ENCODE data around the gene KRT74. TPM values are rescaled to one million over a fixed set of nuclear protein-coding genes. Genes with fewer than 3 reads are reported as not detected.

KRT74 gene
- total RNA-seq (not detected), polyA plus RNA-seq (not detected)

DNA sequence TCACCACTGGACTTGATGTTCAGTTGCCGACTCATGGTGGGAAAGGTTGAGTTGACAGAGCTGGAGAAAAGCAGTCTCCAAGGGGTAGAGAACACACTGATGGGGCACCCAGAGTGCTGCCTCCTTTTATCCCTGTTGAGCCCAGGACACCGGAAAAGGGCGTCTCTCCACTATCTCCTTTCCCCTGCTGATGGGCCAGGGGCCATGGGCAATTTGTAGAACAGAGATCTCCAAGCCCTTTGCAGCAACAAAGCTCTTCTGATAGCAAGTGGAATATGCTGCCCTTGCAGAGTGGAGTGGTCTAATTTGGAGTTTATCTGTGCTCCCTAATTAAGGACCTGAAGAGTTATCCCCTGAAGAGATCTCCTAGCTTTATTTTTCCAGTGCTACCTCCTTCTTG is at the start of gene KRT74:
TSS of gene KRT74 (minus strand) at position 101 of the 400 bp plus-strand sequence. CDS start at position 35, 66 bp downstream.
- peak within 1 kb of the TSS in 1 of 7 donors; percentile 12 for H3K27ac Mint-ChIP-seq
- no peak within 1 kb of the TSS for H3K4me3 Mint-ChIP-seq
- no peaks in the 10 kb centered on the region for H3K27me3 ChIP-seq (ENCODE audit: insufficient read depth, low read length)
- ChIA-PET CTCF (ENCODE audit: partially characterized antibody) (interaction anchor here (1.3 to 17.5 kb wide), 2 partner anchors 8 to 306 kb away, joined by 3 to 317 read pairs; no protein-coding TSS in a partner anchor), POLR2A (ENCODE audit: partially characterized antibody) (no interaction called here)
- H3K36me3 ChIP-seq (ENCODE audit: insufficient read depth, low read length), result no peaks in the 10 kb centered on the region
- DNase-seq, result no peak
- no peak within 1 kb of the TSS for H3K4me3 ChIP-seq (ENCODE audit: low read length in 2 of 2)
- H3K4me1 Mint-ChIP-seq, result no peaks in the 10 kb centered on the region
- intact Hi-C loops (cut with micrococcal nuclease), result no loop called here
- peaks cover 6 to 18% of the 10 kb centered on the region in 2 donors for H3K27me3 Mint-ChIP-seq
- no peaks in the 10 kb centered on the region for H3K9me3 ChIP-seq (ENCODE audit: control insufficient read depth in 1 of 2, low read length in 2 of 2)
- H3K27ac ChIP-seq (ENCODE audit: low read depth, low read length), result no peak within 1 kb of the TSS
- no peaks in the 10 kb centered on the region for H3K9me3 Mint-ChIP-seq
- no peaks in the 10 kb centered on the region for H3K4me1 ChIP-seq (ENCODE audit: insufficient read depth, low read length)
- no peaks in the 10 kb centered on the region for H3K36me3 Mint-ChIP-seq

DNA sequence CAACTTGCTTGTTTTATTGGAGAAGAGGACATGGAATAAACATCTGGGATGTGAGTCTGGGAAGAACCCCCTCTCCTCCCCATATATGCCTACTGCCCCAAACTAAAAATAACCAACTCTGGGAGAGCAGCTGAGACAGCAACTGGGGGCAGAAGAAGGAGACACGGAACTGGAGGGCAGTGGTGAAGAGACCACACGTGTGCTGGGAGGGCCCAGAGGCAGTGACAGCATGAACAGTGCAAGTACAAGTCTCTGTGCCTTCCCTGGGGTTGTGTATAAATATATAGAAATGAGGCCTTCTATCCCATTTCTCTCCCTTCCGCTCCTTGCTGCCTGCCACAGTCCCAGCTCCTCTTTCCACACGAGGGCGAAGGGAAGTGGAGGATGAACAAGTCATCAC is 48.7 kb upstream of the KRT74 start:
- H3K36me3 Mint-ChIP-seq, result no peaks in the 10 kb centered on the region
- Histone ChIP-seq H3K9me3 (ENCODE audit: control insufficient read depth in 1 of 2, low read length in 2 of 2) (no peaks in the 10 kb centered on the region), H3K4me3 (ENCODE audit: low read length in 2 of 2) (no peak overlapping the region), H3K27me3 (ENCODE audit: insufficient read depth, low read length) (no peaks in the 10 kb centered on the region), H3K27ac (ENCODE audit: low read depth, low read length) (no peak overlapping the region), H3K4me1 (ENCODE audit: insufficient read depth, low read length) (no peaks in the 10 kb centered on the region), H3K36me3 (ENCODE audit: insufficient read depth, low read length) (no peaks in the 10 kb centered on the region)
- POLR2A ChIA-PET (ENCODE audit: partially characterized antibody), result interaction anchor here (0.8 kb wide), 1 partner anchor 10 kb away, joined by 3 read pairs; no protein-coding TSS in a partner anchor
- no peak overlapping the region for H3K27ac Mint-ChIP-seq
- H3K9me3 Mint-ChIP-seq, result peaks cover 0 to 7% (median 1%) of the 10 kb centered on the region in 8 donors
- CTCF ChIA-PET (ENCODE audit: partially characterized antibody), result no interaction called here
- peaks cover 0 to 16% (median 6%) of the 10 kb centered on the region in 4 donors for H3K4me1 Mint-ChIP-seq
- no peak overlapping the region for H3K4me3 Mint-ChIP-seq
- no peak for DNase-seq
- peaks cover 2 to 4% of the 10 kb centered on the region in 2 donors for H3K27me3 Mint-ChIP-seq
- intact Hi-C loops (cut with micrococcal nuclease), result no loop called here

DNA sequence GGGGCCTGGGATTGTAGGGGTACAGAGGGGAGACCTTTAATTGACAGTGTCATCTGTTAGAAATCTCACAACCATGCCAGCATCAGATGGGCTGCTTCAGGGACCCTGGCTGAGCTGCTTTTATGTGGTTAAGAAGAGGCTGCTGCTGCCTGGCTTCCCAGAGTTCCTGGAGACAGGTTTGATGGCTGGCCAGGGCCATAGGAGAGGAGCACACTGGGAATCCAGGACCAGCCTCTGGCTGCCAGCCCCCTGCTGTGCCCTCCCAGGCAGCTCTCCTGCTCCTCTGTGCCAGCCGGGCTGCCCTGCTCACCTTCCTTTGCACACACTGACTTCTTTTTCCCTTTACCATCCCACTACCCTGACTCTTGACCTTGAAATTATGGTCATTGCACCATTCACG is 45.2 kb upstream of the KRT74 start:
- Mint-ChIP-seq H3K36me3 (no peaks in the 10 kb centered on the region), H3K4me3 (no peak overlapping the region), H3K27ac (no peak overlapping the region), H3K9me3 (peaks cover 0 to 7% (median 1%) of the 10 kb centered on the region in 8 donors), H3K27me3 (peaks cover 3 to 8% of the 10 kb centered on the region in 2 donors), H3K4me1 (peaks cover 7 to 39% (median 23%) of the 10 kb centered on the region in 4 donors)
- Histone ChIP-seq H3K36me3 (ENCODE audit: insufficient read depth, low read length) (no peaks in the 10 kb centered on the region), H3K27ac (ENCODE audit: low read depth, low read length) (no peak overlapping the region), H3K27me3 (ENCODE audit: insufficient read depth, low read length) (no peaks in the 10 kb centered on the region), H3K4me3 (ENCODE audit: low read length in 2 of 2) (no peak overlapping the region), H3K4me1 (ENCODE audit: insufficient read depth, low read length) (peaks cover 26% of the 10 kb centered on the region), H3K9me3 (ENCODE audit: control insufficient read depth in 1 of 2, low read length in 2 of 2) (no peaks in the 10 kb centered on the region)
- CTCF ChIA-PET (ENCODE audit: partially characterized antibody), result interaction anchor here (1.2 to 1.5 kb wide), 2 partner anchors 15 to 35 kb away, joined by 3 read pairs; no protein-coding TSS in a partner anchor
- no peak for DNase-seq
- POLR2A ChIA-PET (ENCODE audit: partially characterized antibody), result interaction anchor here (1.0 to 2.1 kb wide), 3 partner anchors 8 to 32 kb away, joined by 3 to 6 read pairs (median 4); no protein-coding TSS in a partner anchor
- intact Hi-C loops (cut with micrococcal nuclease), result no loop called here

DNA sequence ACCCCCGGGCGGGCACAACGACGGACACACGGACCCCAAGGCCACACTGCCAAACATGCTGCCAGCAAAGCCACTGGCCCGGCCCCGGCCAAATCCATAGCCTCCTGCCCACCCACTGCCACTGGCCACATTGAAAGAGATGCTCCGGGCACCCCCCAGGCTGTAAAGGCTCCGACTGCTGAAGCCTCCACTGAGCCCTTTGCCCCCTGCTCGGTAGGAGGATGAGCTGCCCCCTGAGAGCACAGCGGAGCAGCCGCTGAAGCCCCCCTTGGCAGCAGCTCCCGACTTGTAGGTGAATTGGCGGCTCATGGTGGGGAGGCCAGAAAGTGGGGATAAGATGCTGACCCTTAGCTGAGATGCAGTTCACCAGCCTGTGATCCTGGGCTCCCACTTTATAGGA is 44.6 kb upstream of the KRT74 start, which contains the start of gene KRT73:
TSS of gene KRT73 (minus strand) at position 344 of the 400 bp plus-strand sequence. CDS start at position 309, 35 bp downstream.
- intact Hi-C loops (cut with micrococcal nuclease), result no loop called here
- no peak for DNase-seq
- H3K27ac ChIP-seq (ENCODE audit: low read depth, low read length), result no peak within 1 kb of the TSS
- Mint-ChIP-seq H3K27me3 (peaks cover 3 to 8% of the 10 kb centered on the region in 2 donors), H3K27ac (peak within 1 kb of the TSS in 1 of 7 donors; percentile 57), H3K4me1 (peaks cover 7 to 46% (median 26%) of the 10 kb centered on the region in 4 donors), H3K36me3 (no peaks in the 10 kb centered on the region), H3K4me3 (no peak within 1 kb of the TSS), H3K9me3 (peaks cover 0 to 6% (median 1%) of the 10 kb centered on the region in 8 donors)
- ChIA-PET CTCF (ENCODE audit: partially characterized antibody) (interaction anchor here (1.4 kb wide), 1 partner anchor 253 kb away, joined by 4 read pairs; no protein-coding TSS in a partner anchor), POLR2A (ENCODE audit: partially characterized antibody) (no interaction called here)
- H3K36me3 ChIP-seq (ENCODE audit: insufficient read depth, low read length), result no peaks in the 10 kb centered on the region
- no peaks in the 10 kb centered on the region for H3K27me3 ChIP-seq (ENCODE audit: insufficient read depth, low read length)
- H3K4me1 ChIP-seq (ENCODE audit: insufficient read depth, low read length), result peaks cover 26% of the 10 kb centered on the region
- no peak within 1 kb of the TSS for H3K4me3 ChIP-seq (ENCODE audit: low read length in 2 of 2)
- no peaks in the 10 kb centered on the region for H3K9me3 ChIP-seq (ENCODE audit: control insufficient read depth in 1 of 2, low read length in 2 of 2)

DNA sequence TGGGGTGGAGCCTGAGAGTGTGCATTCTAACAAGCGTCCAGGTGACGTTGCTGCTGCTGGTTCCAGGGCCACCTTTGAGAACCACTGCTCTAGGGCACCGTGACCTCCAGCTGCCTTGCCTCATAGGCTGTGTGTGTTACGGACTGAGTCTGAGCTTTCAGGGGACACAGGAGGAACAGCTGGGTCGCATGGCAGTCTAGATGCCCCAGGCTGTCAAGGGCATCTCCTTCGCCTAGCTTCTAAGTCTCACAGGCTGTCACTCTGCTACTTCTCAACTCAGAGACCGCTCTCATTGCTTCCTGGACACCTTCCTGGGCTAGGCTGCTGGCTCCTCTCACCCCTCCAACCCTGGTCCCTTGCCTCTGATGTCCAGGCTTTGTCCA is 43.8 kb upstream of the KRT74 start:
- no peak for DNase-seq
- H3K27ac ChIP-seq (ENCODE audit: low read depth, low read length), result no peak overlapping the region
- no peaks in the 10 kb centered on the region for H3K27me3 ChIP-seq (ENCODE audit: insufficient read depth, low read length)
- peaks cover 11 to 54% (median 32%) of the 10 kb centered on the region in 4 donors for H3K4me1 Mint-ChIP-seq
- ChIA-PET CTCF (ENCODE audit: partially characterized antibody) (interaction anchor here (1.4 kb wide), 1 partner anchor 254 kb away, joined by 4 read pairs; no protein-coding TSS in a partner anchor), POLR2A (ENCODE audit: partially characterized antibody) (interaction anchor here (2.0 kb wide), 1 partner anchor 16 kb away, joined by 4 read pairs; no protein-coding TSS in a partner anchor)
- H3K27me3 Mint-ChIP-seq, result peaks cover 2 to 8% of the 10 kb centered on the region in 2 donors
- no peaks in the 10 kb centered on the region for H3K36me3 Mint-ChIP-seq
- H3K9me3 Mint-ChIP-seq, result peaks cover 0 to 1% (median 0%) of the 10 kb centered on the region in 8 donors
- H3K36me3 ChIP-seq (ENCODE audit: insufficient read depth, low read length), result no peaks in the 10 kb centered on the region
- H3K4me3 Mint-ChIP-seq, result no peak overlapping the region
- H3K27ac Mint-ChIP-seq, result peak overlapping the region in 3 of 7 donors; percentile 49 to 57 (median 51)
- intact Hi-C loops (cut with micrococcal nuclease), result no loop called here
- H3K4me1 ChIP-seq (ENCODE audit: insufficient read depth, low read length), result peaks cover 33% of the 10 kb centered on the region
- H3K4me3 ChIP-seq (ENCODE audit: low read length in 2 of 2), result no peak overlapping the region
- H3K9me3 ChIP-seq (ENCODE audit: control insufficient read depth in 1 of 2, low read length in 2 of 2), result no peaks in the 10 kb centered on the region

DNA sequence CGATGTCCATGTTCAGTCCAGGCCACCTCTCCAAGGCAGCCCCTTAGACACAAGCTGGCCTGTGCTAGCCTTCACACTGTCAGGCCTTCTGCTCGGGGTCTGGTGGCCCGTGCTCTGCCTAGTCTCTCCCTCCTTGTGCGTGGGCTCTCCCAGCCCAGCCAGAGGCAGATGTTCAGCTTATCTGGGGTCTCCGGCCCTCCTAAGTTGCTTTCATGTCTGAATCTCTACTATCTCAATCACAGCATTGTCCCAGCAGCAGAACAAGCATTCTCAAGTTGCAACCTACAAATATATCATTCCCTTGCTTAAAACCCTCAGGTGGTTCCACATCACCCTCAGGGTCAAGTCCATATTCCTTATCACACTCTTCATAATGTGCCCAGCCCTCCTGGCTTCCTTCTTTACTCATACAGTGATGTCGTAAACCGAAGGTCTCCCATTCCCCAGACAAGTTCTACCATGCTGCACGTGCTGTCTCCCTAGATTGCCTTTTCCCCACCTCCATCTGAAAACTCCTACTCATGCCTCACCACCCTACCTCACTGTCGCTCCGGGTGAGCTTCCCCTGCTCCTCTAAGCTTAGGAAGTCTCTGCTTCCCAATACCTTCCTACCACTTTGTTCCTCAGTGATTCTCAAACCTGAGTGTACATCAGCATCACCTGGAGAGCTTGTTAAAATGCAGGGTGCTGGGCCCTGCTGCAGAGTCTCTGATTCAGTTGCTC is 43.2 kb upstream of the KRT74 start:
- Histone ChIP-seq H3K27me3 (ENCODE audit: insufficient read depth, low read length) (no peaks in the 10 kb centered on the region), H3K4me3 (ENCODE audit: low read length in 2 of 2) (no peak overlapping the region), H3K27ac (ENCODE audit: low read depth, low read length) (no peak overlapping the region), H3K4me1 (ENCODE audit: insufficient read depth, low read length) (peaks cover 39% of the 10 kb centered on the region), H3K36me3 (ENCODE audit: insufficient read depth, low read length) (no peaks in the 10 kb centered on the region), H3K9me3 (ENCODE audit: control insufficient read depth in 1 of 2, low read length in 2 of 2) (no peaks in the 10 kb centered on the region)
- Mint-ChIP-seq H3K4me3 (peak overlapping the region in 3 of 8 donors; percentile 7 to 54 (median 30)), H3K4me1 (peaks cover 11 to 60% (median 35%) of the 10 kb centered on the region in 4 donors), H3K36me3 (no peaks in the 10 kb centered on the region), H3K27me3 (peaks cover 2 to 8% of the 10 kb centered on the region in 2 donors), H3K9me3 (peaks cover 0 to 1% (median 0%) of the 10 kb centered on the region in 8 donors), H3K27ac (peak overlapping the region in 6 of 7 donors; percentile 51 to 92 (median 67))
- no peak for DNase-seq
- ChIA-PET POLR2A (ENCODE audit: partially characterized antibody) (interaction anchor here (2.0 kb wide), 1 partner anchor 17 kb away, joined by 4 read pairs; no protein-coding TSS in a partner anchor), CTCF (ENCODE audit: partially characterized antibody) (interaction anchor here (0.6 to 1.4 kb wide), 2 partner anchors 18 to 254 kb away, joined by 3 to 4 read pairs; no protein-coding TSS in a partner anchor)
- intact Hi-C loops (cut with micrococcal nuclease), result no loop called here

DNA sequence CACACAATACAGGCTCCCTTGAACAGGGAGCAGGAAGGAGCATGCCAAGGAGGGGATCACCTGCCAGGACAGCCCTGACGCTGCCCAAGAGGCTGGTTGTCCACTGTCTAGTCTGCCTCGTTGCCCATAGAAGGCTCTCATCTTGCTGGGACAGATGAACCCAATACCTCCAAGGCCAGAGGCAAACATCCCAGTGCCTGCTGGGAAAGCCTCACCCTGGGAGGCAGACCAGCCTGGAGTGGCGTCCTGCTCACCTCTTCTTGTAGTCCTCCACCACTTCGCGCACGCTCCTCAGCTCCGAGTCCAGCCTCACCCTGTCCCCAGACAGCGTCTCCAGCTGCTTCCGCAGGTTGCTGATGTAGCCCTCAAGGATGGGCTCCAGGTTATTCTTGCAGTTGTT is 42.3 kb upstream of the KRT74 start:
- Histone ChIP-seq H3K27me3 (ENCODE audit: insufficient read depth, low read length) (no peaks in the 10 kb centered on the region), H3K36me3 (ENCODE audit: insufficient read depth, low read length) (no peaks in the 10 kb centered on the region), H3K4me1 (ENCODE audit: insufficient read depth, low read length) (peaks cover 48% of the 10 kb centered on the region), H3K9me3 (ENCODE audit: control insufficient read depth in 1 of 2, low read length in 2 of 2) (no peaks in the 10 kb centered on the region), H3K4me3 (ENCODE audit: low read length in 2 of 2) (no peak overlapping the region), H3K27ac (ENCODE audit: low read depth, low read length) (no peak overlapping the region)
- Mint-ChIP-seq H3K27ac (peak overlapping the region; percentile 54 to 96 (median 87)), H3K4me1 (peaks cover 15 to 68% (median 41%) of the 10 kb centered on the region in 4 donors), H3K27me3 (peaks cover 2 to 11% of the 10 kb centered on the region in 2 donors), H3K36me3 (no peaks in the 10 kb centered on the region), H3K4me3 (peak overlapping the region in 5 of 8 donors; percentile 32 to 62 (median 52)), H3K9me3 (peaks cover 0 to 1% (median 0%) of the 10 kb centered on the region in 8 donors)
- intact Hi-C loops (cut with micrococcal nuclease), result no loop called here
- no peak for DNase-seq
- POLR2A ChIA-PET (ENCODE audit: partially characterized antibody), result interaction anchor here (1.5 to 2.0 kb wide), 3 partner anchors 18 to 30 kb away, joined by 3 to 8 read pairs (median 4); no protein-coding TSS in a partner anchor
- CTCF ChIA-PET (ENCODE audit: partially characterized antibody), result interaction anchor here (6.7 kb wide), 1 partner anchor 30 kb away, joined by 61 read pairs; no protein-coding TSS in a partner anchor

All from CD4-positive, alpha-beta memory T cell (primary cell).